Keratinocyte (primary cell): ENCODE measurements around the gene FTL. TPM values are rescaled to one million over a fixed set of nuclear protein-coding genes. Genes with fewer than 3 reads are reported as not detected.

Experiments
- DNase-seq: peaks from one replicate; pipeline ENCODE4 v3.0.0-alpha.2; 2011; ENCODE audit warnings: low read depth, missing footprints, low spot score
- FAIRE-seq: peaks from 2 replicates; lab custom pipeline; 2011; peaks lifted over from hg19 to GRCh38; lab: Jason Lieb, UNC
- H2AFZ ChIP-seq: 2 replicates; pipeline ENCODE4 v1.6.0; 2012; ENCODE audit warnings: low read length, control low read depth, inconsistent platforms; ENCODE audit not compliant: control insufficient read depth
- H3K27ac ChIP-seq: 2 replicates; pipeline ENCODE4 v1.5.1; 2011; ENCODE audit warnings: low read length; ENCODE audit not compliant: control insufficient read depth, insufficient read depth
- H3K27me3 ChIP-seq: 3 replicates; pipeline ENCODE4 v1.6.0; 2011; ENCODE audit warnings: low read length; ENCODE audit not compliant: control insufficient read depth, insufficient read depth; ENCODE audit errors: extremely low read depth
- H3K36me3 ChIP-seq, 2 experiments: 2 replicates in 1 of 2; 3 replicates in 1 of 2; pipeline ENCODE4 v1.5.1; 2011; ENCODE audit warnings: low read length in 2 of 2, mild to moderate bottlenecking in 1 of 2; ENCODE audit not compliant: control insufficient read depth in 2 of 2, insufficient read depth in 2 of 2; ENCODE audit errors: extremely low read depth in 1 of 2
- H3K4me1 ChIP-seq: 3 replicates; pipeline ENCODE4 v1.5.1; 2011; ENCODE audit warnings: low read length; ENCODE audit not compliant: control insufficient read depth, insufficient read depth; ENCODE audit errors: extremely low read depth
- H3K4me2 ChIP-seq: 3 replicates; pipeline ENCODE4 v1.6.0; 2011; ENCODE audit warnings: low read depth, low read length; ENCODE audit not compliant: control insufficient read depth, insufficient read depth; ENCODE audit errors: extremely low read depth
- H3K4me3 ChIP-seq, 3 experiments: fragments of 200-600 bp in 1 of 3; sonication (generic) in 1 of 3; 2 replicates in 2 of 3; 3 replicates in 1 of 3; pipeline ENCODE4 v1.5.1; 2011 to 2016; ENCODE audit warnings: low read length in 3 of 3, mild to moderate bottlenecking in 3 of 3, control low read depth in 2 of 3, inconsistent platforms in 1 of 3, low read depth in 1 of 3, mixed read lengths in 1 of 3, mixed run types in 1 of 3, moderate library complexity in 1 of 3; ENCODE audit not compliant: control insufficient read depth in 2 of 3, insufficient read depth in 2 of 3; ENCODE audit errors: extremely low read depth in 1 of 3
- H3K79me2 ChIP-seq: 2 replicates; pipeline ENCODE4 v1.6.0; 2012; ENCODE audit warnings: low read length; ENCODE audit not compliant: control insufficient read depth, insufficient read depth
- H3K9ac ChIP-seq: 3 replicates; pipeline ENCODE4 v1.6.0; 2011; ENCODE audit warnings: low read length; ENCODE audit not compliant: control insufficient read depth, insufficient read depth; ENCODE audit errors: extremely low read depth
- H3K9me1 ChIP-seq: 3 replicates; pipeline ENCODE4 v1.6.0; 2011; ENCODE audit warnings: low read length; ENCODE audit not compliant: control insufficient read depth, insufficient read depth; ENCODE audit errors: extremely low read depth
- H3K9me3 ChIP-seq: 2 replicates; pipeline ENCODE4 v1.5.1; 2012; ENCODE audit warnings: low read depth, low read length; ENCODE audit not compliant: control insufficient read depth
- H4K20me1 ChIP-seq: 3 replicates; pipeline ENCODE4 v1.6.0; 2011; ENCODE audit warnings: low read length; ENCODE audit not compliant: control insufficient read depth, insufficient read depth; ENCODE audit errors: extremely low read depth
- EZH2 ChIP-seq: IDR thresholded peaks from one replicate; pipeline ENCODE4 v1.6.1; 2012; ENCODE audit warnings: inconsistent platforms, mild to moderate bottlenecking, low read length, moderate library complexity
- dilution Hi-C: fragments of 300-500 bp; cut with MboI; formaldehyde crosslinking; loops from one replicate; pipeline ENCODE4 v1.7.0; 2020; ENCODE audit warnings: low sequenced_read_pairs; ENCODE audit not compliant: extremely low pct_ligation_motif_present
- polyA plus RNA-seq, 5 experiments: library from polyadenylated mRNA; depleted of rRNA in 3 of 5; stranded (reverse) in 3 of 5; stranded (forward) in 1 of 5; unstranded in 1 of 5; fragments of >200 nt; gene quantifications; 1 replicate in 1 of 5; 2 replicates in 3 of 5; 3 replicates in 1 of 5; pipeline versions ENCODE4 v1.2.1 to v1.2.3, GENCODE V29; 2011 to 2012; ENCODE audit warnings: missing spikeins in 2 of 5, low read depth in 1 of 5, low replicate concordance in 1 of 5
- TF ChIP-seq, protein P1 (sequence below), 3 experiments: IDR thresholded peaks in 1 of 3; conservative IDR thresholded peaks in 1 of 3; optimal IDR thresholded peaks in 1 of 3; 2 replicates in 2 of 3; 3 replicates in 1 of 3; pipeline versions ENCODE3 to v1.5.1; 2011; ENCODE audit warnings: low read length in 3 of 3, mild to moderate bottlenecking in 3 of 3, moderate library complexity in 2 of 3, control low read depth in 1 of 3, inconsistent platforms in 1 of 3; ENCODE audit not compliant: insufficient read depth in 2 of 3; ENCODE audit errors: extremely low read depth in 1 of 3

The FTL gene
- polyA plus RNA-seq, 1 donor (not counting 4 experiments of a cell fraction or from before 2014, with no cell fraction given) = 838 TPM

DNA sequence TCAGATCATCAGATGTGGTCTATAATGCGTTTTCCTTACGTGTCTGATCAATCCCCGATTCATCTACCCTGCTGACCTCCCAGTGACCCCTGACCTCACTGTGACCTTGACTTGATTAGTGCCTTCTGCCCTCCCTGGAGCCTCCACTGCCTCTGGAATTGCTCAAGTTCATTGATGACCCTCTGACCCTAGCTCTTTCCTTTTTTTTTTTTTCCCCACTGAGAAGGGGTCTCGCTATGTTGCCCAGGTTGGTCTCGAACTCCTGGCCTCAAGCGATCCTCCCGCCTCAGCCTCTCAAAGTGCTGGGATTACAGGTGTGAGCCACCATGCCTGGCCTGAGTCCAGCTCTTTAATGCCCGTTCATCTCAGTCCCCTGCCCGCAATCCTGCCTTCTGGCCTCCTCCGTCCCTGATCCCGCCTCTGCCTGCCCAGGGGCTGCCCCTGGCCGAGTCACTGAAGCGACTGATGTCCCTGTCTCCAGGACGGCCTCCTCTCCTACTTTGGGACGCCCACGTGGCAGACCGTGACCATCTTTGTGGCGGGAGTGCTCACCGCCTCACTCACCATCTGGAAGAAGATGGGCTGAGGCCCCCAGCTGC, 4.0 kb upstream of the FTL start:
- Histone ChIP-seq H3K9me3 (no peaks in the 10 kb centered on the region), H3K4me3 (no peak overlapping the region), H3K9ac (no peak overlapping the region), H3K4me2 (no peak overlapping the region), H3K27ac (no peak overlapping the region), H3K9me1 (peaks cover under 1% of the 10 kb centered on the region), H4K20me1 (peaks cover 4% of the 10 kb centered on the region), H3K4me1 (peaks cover 26% of the 10 kb centered on the region), H2AFZ (no peak overlapping the region), H3K27me3 (no peaks in the 10 kb centered on the region), H3K36me3 (peaks cover 3% of the 10 kb centered on the region in 2 experiments), H3K79me2 (peaks cover 12% of the 10 kb centered on the region)
- dilution Hi-C loops = no loop called here
- no peak for TF ChIP-seq EZH2
- TF ChIP-seq, protein P1, sequence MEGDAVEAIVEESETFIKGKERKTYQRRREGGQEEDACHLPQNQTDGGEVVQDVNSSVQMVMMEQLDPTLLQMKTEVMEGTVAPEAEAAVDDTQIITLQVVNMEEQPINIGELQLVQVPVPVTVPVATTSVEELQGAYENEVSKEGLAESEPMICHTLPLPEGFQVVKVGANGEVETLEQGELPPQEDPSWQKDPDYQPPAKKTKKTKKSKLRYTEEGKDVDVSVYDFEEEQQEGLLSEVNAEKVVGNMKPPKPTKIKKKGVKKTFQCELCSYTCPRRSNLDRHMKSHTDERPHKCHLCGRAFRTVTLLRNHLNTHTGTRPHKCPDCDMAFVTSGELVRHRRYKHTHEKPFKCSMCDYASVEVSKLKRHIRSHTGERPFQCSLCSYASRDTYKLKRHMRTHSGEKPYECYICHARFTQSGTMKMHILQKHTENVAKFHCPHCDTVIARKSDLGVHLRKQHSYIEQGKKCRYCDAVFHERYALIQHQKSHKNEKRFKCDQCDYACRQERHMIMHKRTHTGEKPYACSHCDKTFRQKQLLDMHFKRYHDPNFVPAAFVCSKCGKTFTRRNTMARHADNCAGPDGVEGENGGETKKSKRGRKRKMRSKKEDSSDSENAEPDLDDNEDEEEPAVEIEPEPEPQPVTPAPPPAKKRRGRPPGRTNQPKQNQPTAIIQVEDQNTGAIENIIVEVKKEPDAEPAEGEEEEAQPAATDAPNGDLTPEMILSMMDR (optimal IDR thresholded peaks at IDR 0.05 in 1 of 3, IDR thresholded peaks at IDR 0.05 in 1 of 3, conservative IDR thresholded peaks at IDR 0.05 in 1 of 3; ENCODE audit: extremely low read depth in 1 of 3, insufficient read depth in 2 of 3, low read length in 3 of 3) = no peak
- no peak for FAIRE-seq
- DNase-seq = no peak

- no peak overlapping the region for H2AFZ ChIP-seq
- H3K4me1 ChIP-seq = peaks cover 31% of the 10 kb centered on the region
- H3K27me3 ChIP-seq = no peaks in the 10 kb centered on the region
- no peak overlapping the region for H3K9ac ChIP-seq
- H3K27ac ChIP-seq = no peak overlapping the region
- FAIRE-seq = no peak
- TF ChIP-seq, protein P1 (optimal IDR thresholded peaks at IDR 0.05 in 1 of 3, IDR thresholded peaks at IDR 0.05 in 1 of 3, conservative IDR thresholded peaks at IDR 0.05 in 1 of 3; ENCODE audit: extremely low read depth in 1 of 3, insufficient read depth in 2 of 3, low read length in 3 of 3) = no peak
- no peak for TF ChIP-seq EZH2
- H4K20me1 ChIP-seq = peaks cover 6% of the 10 kb centered on the region
- H3K9me1 ChIP-seq = peaks cover 4% of the 10 kb centered on the region
- H3K79me2 ChIP-seq = peaks cover 10% of the 10 kb centered on the region
- H3K4me2 ChIP-seq = no peak overlapping the region
- no peak for DNase-seq
- no peaks in the 10 kb centered on the region for H3K9me3 ChIP-seq
- no peak overlapping the region for H3K4me3 ChIP-seq
- dilution Hi-C loops = no loop called here
- H3K36me3 ChIP-seq = peaks cover 0 to 4% of the 10 kb centered on the region in 2 experiments
These were observed 3.5 kb upstream of the FTL start for GRCh38 chr19:48961673-48962028.
